ENCODE results near the gene MYBPC2.
"Not testable (repeated sequence)": the region's sequence is repeated elsewhere in the genome, so short reads cannot be mapped to it uniquely, and the experiment has no call there.

The MYBPC2 gene

DNA sequence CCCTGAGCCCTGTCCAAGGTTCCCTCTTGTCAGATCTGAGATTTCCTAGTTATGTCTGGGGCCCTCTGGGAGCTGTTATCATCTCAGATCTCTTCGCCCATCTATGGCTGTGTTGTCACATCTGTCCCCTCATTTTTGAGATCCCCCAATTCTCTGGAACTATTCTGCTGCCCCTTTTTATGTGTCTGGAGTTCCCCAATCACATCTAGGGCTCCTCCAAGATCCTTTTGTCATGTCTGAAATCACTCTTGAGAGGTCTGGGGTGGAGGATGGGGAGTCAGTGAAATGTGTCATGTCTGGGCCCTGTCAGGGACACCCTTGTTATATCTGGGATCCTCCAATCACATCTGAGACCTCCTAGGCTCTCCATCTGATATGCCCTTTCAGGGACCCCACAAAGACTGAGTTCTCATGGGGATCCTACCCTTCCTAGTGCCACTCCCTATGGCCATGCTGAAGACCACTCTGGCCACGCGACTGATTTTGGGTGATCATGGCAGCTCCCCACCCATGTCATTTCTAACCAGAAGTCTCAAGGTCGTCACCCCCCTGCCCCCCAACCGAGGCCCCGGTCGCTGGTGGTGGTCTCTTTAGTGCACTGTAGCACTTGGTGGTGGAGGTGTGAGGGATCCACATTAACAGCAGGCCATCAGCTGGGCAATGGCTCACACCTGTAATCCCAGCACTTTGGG is 3.8 kb upstream of the MYBPC2 start:
- no peak for DNase-seq (ENCODE audit: low spot score)

DNA sequence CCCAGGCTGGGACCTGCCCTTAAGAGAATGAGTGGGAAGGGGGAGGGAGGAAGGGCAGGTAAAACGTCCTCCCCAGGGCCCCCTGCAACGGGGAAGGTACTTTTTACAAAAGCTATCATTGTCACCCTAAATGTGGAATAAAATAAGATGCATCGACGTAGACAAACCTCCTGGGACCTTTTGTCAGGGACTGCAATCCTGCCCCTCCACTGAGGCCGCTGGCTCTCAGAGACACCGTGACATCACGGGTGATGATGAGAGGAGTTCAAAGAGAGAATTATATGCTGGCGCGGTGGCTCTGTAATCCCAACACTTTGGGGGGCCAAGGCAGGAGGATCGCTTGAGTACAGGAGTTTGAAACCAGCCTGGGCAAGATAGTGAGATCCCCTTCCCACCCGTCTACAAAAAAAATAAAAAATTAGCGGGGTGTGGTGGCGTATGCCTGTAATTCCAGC is 1.8 kb upstream of the MYBPC2 start:
- no peak for DNase-seq (ENCODE audit: low spot score)

DNA sequence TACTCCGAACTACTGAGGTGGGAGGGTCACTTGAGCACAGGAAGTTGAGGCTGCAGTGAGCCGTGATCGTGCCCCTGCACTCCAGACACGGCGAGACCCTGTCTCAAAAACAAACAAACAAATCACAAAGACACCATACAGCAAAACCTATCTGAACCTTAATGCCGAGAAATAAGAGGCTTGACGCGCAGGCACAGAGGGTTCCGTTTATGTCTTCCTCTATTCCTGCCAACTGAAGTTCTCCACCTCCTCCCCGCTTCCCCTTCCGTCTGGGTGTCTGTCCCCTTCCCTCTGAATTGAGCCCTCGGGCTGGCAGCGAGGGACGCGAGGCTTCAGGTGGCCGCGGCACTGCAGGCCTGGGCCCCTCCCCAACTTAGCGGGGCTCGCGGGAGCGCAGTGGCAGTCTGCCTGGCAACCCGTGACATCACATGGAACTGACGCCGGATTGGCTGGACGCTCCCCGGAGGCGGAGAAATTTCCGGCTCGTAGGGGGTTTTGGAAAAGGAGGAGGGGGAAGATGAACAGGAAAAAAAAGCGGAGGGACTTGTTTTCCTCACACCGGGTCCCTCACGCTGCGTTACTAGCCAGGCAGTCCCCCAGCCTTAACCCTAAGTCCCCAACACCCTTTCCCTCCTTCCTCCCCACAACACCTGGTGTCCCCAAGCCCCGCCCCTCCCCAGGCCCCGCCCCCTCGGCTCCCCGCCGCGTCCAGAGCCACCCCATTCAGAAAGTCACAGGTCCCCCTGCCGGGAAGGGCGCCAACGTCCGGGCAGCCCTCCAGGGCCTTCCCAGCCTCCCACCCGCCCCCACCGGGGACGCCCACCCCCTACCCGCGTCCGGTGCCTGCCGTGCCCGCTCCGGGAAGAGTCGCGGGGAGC is 1.1 kb upstream of the MYBPC2 start:
- DNase-seq (ENCODE audit: low spot score), result peak; percentile 54

DNA sequence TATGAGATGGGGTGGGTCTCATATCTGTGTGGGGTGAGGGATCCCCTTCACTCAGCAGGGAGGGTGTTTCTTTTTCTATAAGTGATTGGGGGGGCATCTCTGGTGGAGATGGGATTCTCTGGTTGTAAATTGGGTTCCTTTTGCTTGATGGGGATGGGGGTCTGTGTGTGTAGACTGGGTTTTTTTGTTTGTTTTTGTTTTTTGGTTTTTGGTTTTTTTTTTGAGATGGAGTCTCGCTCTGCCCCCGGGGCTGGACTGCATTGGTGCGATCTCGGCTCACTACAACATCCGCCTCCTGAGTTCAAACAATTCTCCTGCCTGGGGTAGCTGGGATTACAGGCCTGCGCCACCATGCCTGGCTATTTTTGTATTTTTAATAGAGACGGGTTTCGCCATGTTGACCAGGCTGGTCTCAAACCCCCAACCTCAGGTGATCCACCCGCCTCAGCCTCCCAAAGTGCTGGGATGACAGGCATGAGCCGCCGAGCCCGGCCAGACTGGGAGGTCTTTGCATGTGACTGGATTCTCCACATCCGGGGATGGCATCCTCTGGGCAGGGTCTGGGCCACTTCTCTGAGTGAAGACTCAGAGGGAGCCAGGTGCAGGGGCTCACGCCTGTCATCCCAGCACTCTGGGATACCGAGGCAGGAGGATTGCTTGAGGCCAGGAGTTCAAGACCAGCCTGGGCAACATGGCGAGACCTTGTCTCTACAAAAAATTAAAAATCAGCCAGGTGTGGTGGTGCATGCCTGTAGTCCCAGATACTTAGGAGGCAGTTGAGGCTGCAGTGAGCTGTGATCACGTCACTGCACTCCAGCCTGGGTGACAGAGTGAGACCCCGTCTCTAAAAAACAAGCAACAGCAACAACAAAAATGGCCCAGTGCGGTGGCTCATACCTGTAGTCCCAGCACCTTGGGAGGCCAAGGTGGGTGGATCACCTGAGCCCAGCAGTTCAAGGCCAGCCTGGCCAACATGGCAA is 799 bp downstream of the MYBPC2 start:
- DNase-seq (ENCODE audit: low spot score), result no peak

DNA sequence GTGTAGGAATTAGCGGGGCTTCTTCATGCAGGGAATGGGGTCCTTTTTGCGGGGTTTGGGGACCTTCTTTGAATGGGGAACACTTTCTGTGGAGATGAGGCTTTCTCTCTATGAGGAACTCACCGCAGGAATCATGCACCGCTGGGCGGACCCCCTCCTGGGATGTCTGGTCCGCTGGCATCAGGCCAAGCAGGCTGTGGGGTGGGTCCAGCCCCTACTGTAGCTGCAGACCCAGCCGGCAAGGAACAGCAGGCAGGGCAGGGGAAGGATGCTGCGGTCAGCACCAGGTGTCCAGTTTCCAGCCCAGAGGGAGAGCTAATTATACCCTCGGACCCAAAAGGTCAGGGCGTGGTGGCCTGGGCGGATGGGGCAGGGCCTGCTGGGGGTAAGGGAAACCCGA is 1.8 kb downstream of the MYBPC2 start:
- no peak for DNase-seq (ENCODE audit: low spot score)

DNA sequence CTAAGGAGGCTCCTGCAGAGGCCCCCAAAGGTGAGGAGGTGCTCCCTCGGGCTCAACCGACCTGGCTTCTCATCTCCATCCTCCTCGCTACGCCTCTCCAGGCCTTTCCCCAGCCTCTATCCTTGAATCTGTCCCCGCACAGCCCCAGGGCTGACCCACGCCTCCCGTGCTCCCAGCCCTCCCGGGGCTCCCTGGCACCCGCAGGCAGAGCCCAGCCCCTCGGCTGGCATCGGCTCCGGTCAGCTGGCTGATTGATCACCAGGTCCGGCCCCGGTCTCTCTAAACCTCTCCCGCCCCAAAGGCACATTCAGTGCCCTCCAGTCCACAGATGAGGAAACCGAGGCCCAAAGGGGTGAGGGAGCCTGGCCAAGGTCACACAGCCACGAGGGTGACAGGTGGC is 2.5 kb downstream of the MYBPC2 start:
- no peak for DNase-seq (ENCODE audit: low spot score)

DNA sequence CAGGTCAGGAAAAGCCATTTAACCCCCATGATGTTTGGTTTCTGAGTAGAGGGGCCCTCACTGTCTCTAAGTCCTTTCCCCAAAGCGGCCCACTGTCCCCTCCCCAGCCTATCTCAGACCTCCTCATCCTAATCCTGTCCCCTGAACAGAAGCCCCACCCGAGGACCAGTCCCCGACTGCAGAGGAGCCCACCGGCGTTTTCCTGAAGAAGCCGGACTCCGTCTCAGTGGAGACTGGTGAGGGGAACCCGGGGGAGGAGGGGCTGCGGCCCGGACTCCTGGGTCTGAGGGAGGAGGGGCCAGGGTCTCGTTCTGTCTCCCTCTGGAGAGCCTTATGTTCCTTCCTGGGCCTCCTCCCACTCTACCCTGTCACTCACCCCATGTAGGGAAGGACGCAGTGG is 2.9 kb downstream of the MYBPC2 start:
- no peak for DNase-seq (ENCODE audit: low spot score)

DNA sequence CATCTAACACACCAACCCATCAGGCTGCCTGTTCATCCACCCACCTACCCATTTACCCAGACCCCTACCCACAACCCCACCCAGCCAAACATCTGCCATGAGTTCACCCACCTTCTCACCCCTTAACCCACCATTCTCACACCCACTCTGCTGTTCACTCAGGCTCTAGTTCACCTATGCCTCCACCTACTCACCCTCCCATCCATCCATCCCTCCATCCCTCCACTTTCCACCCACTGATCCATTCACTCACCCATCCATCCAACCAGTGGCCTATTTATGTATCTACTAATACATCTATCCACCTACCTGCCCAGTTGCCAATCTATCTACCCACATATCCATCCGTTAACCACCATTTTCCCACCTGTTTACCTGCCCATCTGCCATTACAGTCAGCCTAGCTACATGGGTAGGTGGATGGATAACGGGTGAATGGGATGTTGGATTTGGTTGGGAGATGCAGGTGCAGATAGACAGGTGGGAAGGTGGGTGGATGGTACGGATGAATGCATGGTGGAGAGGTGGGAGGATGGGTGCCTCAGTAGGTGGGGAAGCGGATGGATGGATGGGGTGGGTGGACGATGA is 5.3 kb downstream of the MYBPC2 start:
- no peak for DNase-seq (ENCODE audit: low spot score)

DNA sequence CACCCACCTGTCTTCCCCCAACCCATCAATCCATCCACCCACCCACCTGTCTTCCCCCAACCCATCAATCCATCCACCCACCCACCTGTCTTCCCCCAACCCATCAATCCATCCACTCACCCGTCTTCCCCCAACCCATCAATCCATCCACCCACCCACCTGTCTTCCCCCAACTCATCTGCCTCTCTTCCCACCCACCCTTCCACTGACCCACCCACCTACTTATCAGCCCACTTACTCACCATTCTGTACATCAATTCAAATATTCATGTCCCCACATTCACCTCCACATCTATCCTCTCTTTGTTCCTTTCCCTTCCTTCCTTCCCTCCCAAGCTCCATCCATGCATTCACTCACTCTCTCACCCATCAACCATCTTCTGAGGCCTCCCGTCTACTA is 6.4 kb downstream of the MYBPC2 start:
- not testable (repeated sequence) for DNase-seq (ENCODE audit: low spot score)

DNA sequence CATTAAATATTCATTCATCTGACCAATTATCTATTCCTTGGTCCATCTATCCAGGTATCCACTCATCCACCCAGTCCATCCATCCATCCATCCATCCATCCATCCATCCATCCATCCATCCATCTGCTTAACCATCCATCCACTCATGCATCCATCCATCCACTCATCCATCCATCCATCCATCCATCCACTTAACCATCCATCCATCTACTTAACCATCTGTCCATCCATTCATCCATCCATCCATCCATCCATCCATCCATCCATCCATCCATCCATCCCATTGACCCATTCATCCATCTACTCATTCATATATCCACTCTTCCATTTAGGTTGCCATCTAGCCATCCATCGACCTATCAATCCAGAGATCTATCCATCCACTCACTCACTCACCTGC is 11.4 kb downstream of the MYBPC2 start:
- DNase-seq (ENCODE audit: low spot score), result no peak

DNA sequence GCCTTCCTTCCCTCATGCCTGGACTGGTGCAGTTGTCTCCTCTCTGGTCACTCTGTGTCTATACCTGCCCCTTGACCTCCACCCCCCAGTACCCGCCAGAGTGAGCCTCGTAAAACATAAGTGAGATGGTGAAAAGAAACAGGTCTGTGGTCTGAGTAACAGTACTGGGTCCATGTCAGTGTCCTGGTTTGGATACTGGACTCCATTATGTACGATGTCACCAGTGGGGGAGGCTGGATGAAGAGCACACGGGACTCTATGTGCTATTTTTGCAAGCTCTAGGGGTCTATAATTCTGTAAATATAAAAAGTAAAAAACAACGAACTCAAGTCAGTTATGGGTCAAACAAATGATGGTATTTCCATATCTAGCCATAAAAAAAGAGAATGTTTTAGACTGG is 14.4 kb downstream of the MYBPC2 start:
- no peak for DNase-seq (ENCODE audit: low spot score)

DNA sequence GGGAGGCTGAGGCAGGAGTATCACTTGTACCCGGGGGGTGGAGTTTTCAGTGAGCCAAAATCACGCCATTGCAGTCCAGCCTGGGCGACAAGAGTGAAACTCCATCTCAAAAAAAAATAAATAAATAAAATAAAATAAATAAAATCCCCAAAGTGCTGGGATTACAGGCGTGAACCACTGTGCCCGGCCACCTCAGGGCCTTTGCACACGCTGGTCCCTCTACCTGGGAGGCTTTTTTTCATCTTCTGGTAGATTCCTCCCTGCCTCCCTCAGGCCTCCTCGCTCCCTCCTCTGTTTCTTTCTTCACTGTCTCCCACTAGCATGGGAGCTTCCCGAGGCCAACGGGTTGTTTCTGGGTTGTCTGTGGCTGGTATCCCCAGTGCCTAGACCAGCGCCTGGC is 15.1 kb downstream of the MYBPC2 start:
- DNase-seq (ENCODE audit: low spot score), result no peak

DNA sequence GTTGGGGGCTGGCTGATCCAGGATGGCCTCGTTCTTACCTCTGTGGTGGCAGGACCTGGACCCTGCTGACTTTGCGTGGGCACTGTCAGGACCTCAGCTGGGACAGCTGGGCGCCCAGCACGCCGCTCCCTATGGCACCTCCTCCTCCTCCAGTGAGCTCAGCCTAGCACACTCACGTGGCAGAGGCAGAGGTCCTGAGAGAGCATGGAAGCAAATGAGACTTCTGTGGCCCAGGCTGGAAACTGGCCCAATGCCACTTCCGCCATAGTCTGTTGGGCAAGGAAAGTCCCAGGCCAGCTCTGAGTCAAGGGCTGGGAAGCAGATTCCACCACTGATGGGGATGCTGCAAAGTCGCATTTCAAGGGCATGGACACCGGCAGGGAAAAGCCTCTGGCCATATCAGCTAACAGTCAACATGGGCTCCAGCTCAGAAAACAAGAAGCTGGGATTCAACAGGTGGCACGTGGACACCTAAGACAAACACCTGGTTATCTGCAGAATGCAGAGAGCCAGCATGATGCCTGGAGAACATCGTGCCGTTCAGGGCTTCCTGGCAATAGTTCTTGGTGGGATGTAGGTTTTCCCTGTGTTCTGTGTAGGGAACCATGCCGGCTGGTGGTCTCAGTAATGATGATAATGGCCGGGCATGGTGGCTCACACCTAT is 16.7 kb downstream of the MYBPC2 start:
- DNase-seq (ENCODE audit: low spot score), result no peak

DNA sequence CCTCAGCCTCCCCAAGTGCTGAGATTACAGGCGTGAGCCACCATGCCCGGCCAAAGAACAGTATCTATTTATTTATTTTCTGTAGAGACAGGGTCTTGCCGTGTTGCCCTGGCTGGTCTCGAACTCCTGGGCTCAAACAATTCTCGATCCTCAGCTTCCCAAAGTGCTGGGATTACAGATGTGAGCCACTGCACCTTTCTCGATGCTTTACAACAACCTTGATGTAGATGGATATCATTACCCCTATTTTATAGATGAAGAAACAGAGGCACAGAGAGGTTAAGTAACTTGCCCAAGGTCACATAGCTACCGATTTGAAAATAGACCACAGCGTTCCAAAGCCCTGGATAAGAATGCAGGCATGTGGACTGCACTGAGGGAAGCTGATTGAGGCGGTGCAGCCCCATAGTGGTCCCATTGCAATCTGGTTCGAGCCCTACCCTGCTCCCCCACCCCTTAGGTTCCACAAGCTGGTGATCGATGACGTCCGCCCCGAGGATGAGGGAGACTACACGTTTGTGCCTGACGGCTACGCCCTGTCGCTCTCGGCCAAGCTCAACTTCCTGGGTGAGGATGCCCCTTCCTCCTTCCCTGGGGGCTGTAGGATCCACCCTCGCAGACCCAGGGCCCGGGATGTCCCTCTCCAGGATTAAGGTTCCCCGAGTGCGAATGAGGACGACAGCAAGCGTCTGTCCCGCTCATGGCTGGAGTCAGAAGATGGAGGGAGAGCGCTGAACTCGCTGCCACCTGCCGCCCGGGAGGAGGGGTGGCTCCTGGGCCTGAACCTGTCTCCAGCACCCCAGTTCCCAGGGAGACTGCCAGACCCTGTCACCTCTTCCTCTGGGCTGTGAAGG is 17.9 kb downstream of the MYBPC2 start:
- DNase-seq (ENCODE audit: low spot score), result no peak

DNA sequence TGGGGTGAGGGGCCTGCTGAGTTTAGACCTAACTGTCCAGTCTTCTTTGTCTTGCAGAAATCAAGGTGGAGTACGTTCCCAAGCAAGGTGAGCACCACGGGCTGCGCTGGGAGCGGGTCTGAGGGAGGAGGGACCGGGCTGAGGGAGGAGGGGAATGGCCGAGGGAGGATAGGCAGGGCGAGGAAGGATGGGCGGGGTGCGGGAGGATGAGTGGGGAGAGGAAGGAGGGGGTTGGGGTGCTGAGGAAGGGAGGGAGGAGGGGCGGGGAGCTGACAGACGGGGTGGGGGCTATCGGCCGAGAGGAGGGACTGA is 18.5 kb downstream of the MYBPC2 start:
- DNase-seq (ENCODE audit: low spot score), result no peak

DNA sequence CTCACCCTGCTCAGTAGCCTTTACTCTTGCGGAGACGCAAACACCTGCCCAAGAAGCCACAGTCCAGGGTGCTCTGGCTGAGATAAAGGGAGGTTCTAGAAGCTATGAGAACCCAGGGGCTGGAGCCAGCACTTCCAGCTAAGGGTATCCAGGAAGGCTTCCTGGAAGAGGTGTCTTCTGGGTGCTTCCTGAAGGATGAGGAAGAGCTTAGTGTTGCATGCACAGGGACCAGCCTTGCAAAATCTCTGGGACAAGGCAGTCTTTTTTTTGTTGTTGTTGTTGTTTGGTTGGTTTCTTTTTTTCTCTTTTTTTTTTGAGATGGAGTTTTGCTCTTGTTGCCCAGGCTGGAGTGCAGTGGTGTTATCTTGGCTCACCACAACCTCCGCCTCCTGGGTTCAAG is 20.6 kb downstream of the MYBPC2 start:
- DNase-seq (ENCODE audit: low spot score), result no peak

DNA sequence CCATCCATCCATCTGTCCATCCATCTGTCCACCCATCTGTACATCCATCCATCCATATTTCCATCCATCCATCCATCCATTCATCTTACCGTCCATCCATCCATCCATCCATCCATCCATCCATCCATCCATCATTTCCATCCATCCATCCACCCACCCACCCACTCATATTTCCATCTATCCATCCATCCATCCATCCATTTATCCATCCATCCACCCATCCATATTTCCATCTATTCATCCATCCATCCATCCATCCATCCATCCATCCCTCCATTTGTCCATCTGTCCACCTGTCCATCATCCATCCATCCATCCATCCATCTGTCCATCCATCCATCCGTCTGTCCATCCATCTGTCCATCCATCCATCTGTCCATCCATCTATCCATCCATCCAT is 23.3 kb downstream of the MYBPC2 start:
- DNase-seq (ENCODE audit: low spot score), result no peak

DNA sequence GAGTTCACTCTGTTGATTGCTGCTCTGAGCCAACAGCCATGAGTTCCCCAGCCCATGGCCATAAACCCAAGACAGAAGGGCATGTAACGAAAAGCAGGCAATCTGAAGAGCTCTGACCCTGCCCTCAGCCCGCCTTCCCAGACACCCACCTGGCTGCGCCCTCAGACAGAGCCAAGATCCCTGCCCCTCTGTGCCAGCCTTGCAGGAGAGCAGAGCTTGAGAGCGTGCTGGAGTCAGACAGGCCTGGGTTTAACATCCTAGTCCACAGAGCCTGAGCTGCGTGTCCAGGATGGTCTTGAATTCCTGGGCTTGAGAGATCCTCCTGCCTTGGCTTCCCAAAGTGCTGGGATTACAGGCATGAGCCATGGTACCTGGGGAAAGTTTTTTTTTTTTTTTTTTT is 24.6 kb downstream of the MYBPC2 start:
- DNase-seq (ENCODE audit: low spot score), result no peak

DNA sequence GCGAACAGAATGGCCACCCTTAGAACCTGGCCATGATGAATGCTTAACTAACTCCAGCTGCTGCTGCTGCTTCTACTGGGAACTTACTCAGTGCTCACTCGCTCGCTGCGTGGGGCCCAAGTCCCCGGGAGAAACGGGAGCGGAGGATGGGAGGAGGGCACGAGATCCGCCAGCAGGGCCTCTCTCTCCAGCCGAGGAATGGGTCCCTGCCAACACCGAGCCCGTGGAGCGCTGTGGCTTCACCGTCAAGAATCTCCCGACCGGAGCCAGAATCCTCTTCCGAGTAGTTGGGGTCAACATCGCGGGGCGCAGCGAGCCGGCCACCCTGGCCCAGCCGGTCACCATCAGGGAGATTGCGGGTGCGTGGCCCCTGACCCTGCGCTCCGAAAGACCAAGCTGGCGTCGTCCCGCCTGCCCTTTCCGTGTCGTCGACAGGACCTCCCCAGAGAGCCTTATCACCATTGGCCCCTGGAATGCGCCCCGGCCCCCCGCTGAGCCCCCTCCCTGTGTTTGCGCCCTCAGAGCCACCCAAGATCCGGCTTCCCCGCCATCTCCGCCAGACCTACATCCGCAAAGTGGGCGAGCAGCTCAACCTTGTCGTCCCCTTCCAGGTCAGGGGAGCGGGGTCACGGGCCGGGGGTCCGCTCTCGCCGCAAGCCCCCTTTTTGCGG is 25.8 kb downstream of the MYBPC2 start:
- no peak for DNase-seq (ENCODE audit: low spot score)

DNA sequence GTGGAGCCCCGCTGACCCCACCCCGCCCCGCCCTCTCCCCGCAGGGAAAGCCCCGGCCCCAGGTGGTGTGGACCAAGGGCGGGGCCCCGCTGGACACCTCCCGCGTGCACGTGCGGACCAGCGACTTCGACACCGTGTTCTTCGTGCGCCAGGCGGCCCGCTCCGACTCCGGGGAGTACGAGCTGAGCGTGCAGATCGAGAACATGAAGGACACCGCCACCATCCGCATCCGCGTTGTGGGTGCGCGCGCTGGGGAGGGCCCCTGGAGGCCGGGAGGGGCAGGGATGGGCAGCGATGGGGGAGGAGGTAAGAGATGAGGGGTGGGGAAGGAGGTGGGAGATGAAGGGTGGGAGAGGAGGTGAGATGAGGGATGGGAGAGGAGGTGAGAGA is 26.4 kb downstream of the MYBPC2 start:
- DNase-seq (ENCODE audit: low spot score), result no peak

Data from kidney capillary endothelial cell (primary cell).